Measurements from ENCODE around the gene UTS2.
A peak's percentile ranks its signal among the peaks of the same experiment; 100 is the strongest.

The UTS2 gene

DNA sequence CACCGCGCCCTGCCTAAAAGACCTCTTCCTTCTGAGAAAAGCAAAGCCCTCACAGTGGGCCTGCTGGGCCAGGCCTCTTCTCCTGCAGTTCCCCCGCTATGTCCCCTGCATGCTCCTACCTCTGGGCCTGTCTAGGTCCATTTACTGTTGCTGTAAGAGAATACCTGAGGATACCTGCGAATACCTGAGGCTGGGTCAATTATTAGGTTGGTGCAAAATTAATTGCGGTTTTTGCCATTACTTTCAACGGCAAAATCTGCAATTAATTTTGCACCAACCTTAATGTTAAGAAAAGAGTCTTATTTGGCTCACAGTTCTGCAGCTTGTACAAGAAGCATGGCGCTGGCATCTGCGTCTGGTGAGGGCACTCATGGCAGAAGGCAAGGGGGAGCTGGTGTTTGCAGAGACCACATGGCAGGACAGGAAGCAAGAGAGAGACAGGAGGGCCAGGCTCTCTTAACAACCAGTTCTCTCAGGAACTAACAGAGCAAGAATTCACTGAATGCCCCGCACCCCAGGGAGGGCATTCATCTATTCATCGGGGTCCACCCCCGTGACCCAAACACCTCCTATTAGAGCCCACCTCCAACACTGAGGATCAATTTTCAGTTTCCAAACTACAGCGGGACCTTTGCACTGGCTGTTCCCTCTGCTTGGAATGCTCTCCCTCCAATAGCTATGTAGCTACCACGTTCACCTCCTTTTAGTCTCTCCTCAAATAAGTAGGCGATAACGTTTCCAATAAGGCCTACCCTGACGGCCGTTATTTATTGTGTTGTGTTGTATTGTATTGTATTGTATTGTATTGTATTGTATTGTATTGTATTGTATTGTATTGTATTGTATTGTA, 9.6 kb upstream of the UTS2 start:
- DNase-seq, result no peak

DNA sequence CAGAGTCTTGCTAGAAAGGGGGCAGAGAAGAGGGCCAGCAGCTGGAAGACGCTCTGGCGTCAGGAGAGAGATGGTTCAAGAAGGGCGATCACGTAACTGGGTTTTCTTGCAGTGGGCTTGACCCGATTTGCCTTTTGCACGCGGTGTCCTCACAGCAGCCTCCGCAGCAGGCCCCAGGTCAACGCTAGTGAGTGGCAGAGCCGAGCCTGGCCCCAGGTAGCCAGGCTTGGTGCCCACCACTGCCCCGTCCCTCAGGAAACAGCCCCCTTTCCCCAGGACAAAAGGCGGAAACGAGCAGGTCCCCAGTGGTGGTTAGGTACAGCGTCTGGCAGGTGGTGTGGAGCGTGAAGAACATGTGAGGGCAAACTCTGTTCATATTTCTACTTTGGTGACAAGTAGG, 8.6 kb upstream of the UTS2 start:
- DNase-seq, result no peak

GRCh38 chr1:7860130-7860529, 7.3 kb upstream of the UTS2 start:
- DNase-seq, result no peak

- DNase-seq, result no peak
Measured at GRCh38 chr1:7859406-7859805, 6.5 kb upstream of the UTS2 start.

DNA sequence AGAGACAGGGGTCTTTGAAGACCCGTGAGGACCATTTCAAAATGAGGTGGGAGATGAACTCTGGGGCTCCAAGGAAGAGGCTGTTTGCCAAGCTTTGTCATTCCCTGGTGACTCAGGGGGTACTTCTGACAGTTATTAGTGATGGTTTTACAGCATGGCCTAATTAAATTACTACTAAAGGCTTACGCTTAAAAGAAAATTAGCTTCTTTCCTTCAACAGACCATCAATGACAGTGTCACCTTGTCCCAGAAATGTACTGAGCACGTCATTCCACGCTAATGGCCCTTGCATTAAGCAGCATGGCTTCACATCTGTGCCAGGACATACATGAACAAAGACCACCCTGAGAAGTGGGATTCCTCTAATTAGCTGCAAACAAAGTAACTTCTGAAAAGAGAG, 5.1 kb upstream of the UTS2 start:
- no peak for DNase-seq

- no peak for DNase-seq
Measured at GRCh38 chr1:7857000-7857399, 4.1 kb upstream of the UTS2 start.

GRCh38 chr1:7856345-7856744, 3.5 kb upstream of the UTS2 start:
- peak; percentile 60 for DNase-seq

- DNase-seq, result no peak
Measured at GRCh38 chr1:7853684-7854026, 790 bp upstream of the UTS2 start.

GRCh38 chr1:7850786-7851185, 2.1 kb downstream of the UTS2 start:
- no peak for DNase-seq

- no peak for DNase-seq
Measured at GRCh38 chr1:7847599-7847998, 5.3 kb downstream of the UTS2 start.

- no peak for DNase-seq
Measured at GRCh38 chr1:7846656-7847055, 6.2 kb downstream of the UTS2 start.

DNA sequence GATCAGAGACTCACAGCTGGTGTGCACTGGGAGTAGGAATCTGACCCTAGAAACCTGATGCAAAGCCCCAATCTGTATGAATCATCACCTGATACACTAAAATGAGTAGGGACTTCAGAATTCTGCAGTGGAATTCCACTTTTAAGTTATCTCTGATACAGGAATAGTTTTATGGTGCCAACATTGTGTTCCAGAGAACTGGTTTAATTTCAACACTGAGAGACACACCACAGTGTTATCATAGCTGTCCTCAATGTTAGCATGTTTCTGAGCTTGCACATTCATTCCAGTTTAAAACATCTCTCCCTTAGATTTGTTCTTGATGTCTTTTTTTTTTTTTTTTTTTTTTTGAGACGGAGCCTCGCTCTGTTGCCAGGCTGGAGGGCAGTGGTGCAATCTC, 7.1 kb downstream of the UTS2 start:
- no peak for DNase-seq

- DNase-seq, result no peak
Measured at GRCh38 chr1:7842517-7842916, 10.3 kb downstream of the UTS2 start.

GRCh38 chr1:7839526-7839925, 13.3 kb downstream of the UTS2 start:
- no peak for DNase-seq

DNA sequence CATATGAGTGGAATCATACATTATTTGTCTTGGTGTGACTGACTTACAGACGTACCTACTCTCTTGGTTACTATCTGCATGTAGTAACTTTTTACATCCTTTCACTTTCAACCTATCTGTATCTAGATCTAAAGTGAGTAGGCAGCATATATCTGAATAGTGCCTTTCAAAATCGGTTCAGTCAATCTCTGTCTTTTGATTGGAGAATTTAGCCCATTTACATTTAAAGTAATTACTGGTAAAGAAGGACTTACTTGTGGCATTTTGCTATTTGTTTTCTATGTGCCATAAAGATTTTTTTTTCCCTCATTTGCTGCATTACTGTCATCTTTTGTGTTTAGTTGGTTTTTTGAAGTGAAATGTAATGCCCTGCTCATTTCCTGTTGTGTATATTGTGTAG, 14.2 kb downstream of the UTS2 start:
- no peak for DNase-seq

DNA sequence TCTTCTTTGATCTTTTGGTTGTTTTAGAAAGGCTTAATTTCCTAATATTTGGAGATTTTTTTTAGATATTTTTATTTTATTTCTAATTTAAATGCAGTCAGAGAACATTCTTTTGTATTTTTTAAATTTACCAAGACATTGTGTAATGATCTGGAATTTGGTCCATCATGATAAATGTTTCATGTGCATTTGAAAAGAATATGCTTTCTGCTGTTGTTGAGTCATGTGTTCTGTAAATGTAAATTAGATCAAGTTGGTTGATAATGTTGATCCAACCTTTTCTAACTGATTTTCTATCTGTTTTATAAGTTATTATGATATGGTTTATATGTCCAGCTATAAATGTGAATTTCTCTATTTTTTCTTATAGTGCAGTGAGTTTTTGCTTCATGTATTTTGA, 19.8 kb downstream of the UTS2 start:
- no peak for DNase-seq

GRCh38 chr1:7831458-7831857, 21.4 kb downstream of the UTS2 start:
- peak; percentile 68 for DNase-seq

DNA sequence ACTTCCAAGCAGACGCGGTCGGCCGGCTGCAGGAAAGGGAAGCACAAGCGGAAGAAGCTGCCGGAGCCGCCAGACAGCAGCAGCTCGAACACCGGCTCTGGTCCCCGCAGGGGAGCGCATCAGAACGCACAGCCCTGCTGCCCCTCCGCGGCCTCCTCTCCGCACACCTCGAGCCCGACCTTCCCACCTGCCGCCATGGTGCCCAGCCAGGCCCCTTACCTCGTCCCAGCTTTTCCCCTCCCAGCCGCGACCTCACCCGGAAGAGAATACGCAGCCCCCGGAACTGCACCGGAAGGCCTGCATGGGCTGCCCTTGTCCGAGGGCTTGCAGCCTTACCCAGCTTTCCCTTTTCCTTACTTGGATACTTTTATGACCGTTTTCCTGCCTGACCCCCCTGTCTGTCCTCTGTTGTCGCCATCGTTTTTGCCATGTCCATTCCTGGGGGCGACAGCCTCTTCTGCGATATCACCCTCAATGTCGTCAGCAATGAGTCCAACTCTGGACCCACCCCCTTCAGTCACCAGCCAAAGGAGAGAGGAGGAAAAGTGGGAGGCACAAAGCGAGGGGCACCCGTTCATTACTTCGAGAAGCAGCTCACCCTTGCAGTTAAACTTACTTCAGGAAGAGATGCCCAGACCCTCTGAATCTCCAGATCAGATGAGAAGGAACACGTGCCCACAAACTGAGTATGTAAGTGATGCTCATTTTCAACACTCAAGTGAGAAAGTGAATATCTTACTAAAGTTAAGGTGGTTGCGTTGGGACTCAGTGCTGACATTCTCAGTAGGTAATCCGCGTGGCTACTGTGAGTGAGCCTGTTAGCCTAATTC, 25.5 kb downstream of the UTS2 start:
- peak; percentile 25 for DNase-seq

DNA sequence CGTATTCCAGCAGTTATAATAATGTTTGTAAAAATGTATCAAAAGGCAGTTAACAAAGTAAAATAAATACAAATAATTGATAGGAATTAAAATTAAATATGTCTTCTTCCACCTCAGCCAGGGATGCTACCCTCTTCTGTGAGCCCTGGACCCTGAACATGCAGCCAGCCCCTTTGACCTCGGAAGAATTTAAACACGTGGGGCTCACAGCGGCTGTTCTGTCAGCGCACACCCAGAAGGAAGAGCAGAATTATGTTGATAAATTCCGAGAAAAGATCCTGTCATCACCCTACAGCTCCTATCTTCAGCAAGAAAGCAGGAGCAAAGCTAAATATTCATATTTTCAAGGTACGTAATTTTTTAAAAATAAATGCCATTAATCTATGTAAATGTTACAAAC, 26.5 kb downstream of the UTS2 start:
- DNase-seq, result no peak

DNA sequence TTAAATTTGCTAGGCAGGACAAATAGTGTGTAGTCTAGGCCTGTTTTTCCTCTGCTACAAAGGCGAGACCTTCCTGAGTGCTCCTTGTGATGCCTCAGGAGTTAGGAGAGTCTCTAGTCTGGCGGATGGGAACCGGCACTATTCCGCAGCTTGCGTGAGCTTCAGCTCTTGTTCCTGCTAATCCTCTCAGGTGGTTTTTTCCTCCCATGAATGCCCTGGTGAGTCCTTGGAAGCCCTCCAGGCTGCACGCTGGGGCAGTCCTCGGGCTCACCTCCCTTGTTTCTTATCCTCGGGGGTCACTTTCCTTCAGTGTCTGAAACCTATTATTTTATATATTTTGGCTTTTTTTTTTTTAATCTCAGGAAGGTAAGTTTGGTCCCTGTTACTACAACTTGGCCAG, 28.2 kb downstream of the UTS2 start:
- no peak for DNase-seq

DNA sequence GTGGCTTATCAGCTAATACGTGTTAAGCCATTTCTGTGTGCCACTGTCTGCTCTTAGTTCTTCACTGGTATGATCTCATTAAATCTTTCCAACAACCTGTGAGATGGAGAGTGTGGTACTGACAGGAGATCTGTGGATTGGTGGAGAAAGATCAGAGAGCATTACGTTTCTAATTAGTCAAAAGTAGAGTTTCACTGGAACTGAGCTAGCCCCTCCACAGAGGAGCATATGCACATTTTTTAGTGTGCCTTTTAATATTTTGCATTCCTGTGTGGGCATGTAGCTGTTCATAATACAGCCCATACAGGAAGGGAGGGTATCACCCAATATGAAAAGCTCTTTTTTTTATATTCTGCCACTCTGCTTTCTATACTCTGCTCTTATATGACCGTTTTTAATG, 31.6 kb downstream of the UTS2 start:
- no peak for DNase-seq

GRCh38 chr1:7813677-7814373, 39.0 kb downstream of the UTS2 start:
- DNase-seq, result no peak

DNA sequence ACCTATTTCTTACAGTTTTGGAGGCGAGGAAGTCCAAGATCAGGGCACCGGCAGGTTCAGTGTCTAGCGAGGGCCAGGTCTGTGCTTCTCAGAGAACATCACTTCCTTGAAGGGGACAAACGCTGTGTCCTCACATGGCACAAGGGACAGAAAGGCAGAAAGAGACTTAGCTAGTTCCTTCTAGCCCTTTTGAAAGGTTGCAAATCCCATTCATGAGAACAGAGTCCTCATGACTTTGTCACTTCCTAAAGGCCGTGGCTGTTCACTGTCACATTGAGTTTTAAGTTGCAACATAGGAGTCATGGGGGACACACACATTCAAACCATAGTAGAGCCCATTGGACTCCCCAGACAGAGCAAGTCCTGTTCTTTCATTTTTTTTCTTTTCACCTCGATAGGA, 41.4 kb downstream of the UTS2 start:
- peak; percentile 92 for DNase-seq

- DNase-seq, result peak; percentile 95
Measured at GRCh38 chr1:7810395-7810794, 42.5 kb downstream of the UTS2 start.
